Left colon (tissue), 2 donors: Measurements from ENCODE around the gene GNL1. TPM values are rescaled to one million over a fixed set of nuclear protein-coding genes. Genes with fewer than 3 reads are reported as not detected.

Source experiments
- ATAC-seq: fragments of 200-7000 bp; cut with Tn5 transposase; one replicate; pipeline ENCODE4 v1.9.1; 2020; ENCODE audit warnings: mild to moderate bottlenecking, moderate library complexity
- DNase-seq, 2 donors: peaks; one replicate each; pipeline ENCODE4 v3.0.0-alpha.2; 2020
- intact Hi-C, 2 donors: fragments of 100-400 bp; cut with DNase I in 1 of 2; cut with micrococcal nuclease in 1 of 2; formaldehyde crosslinking; loops; one replicate each; pipeline versions ENCODE4 v1.11.2 to v1.14.0; 2022; cut with DNase I, micrococcal nuclease
- long read RNA-seq: library from polyadenylated mRNA; unstranded; transcript quantifications from one replicate; pipeline ENCODE4 v2.0.0, GENCODE V29; 2021
- total RNA-seq, 2 donors: library from RNA; stranded (reverse); fragmentation: NEBNext Ultra II Directional; extraction: Animal tissue kit (Norgen Biotek cat#: 25700); gene quantifications; one replicate each; pipeline ENCODE4 v1.2.1, GENCODE V29; 2021
- donor health status: DM: no; HTN: no; CAD: no.
- donor health status: DM: yes; HTN: yes; CAD: no.

GNL1 gene
- total RNA-seq, result 10 to 100 TPM; 42.6 to 43.8 TPM
- long read RNA-seq, full-length matches to known transcripts, result 29 of 42 reads
- long read RNA-seq, partial matches to known transcripts, result 8 of 42 reads
- long read RNA-seq, other reads (novel, unspliced or antisense), result 5 of 42 reads

DNA sequence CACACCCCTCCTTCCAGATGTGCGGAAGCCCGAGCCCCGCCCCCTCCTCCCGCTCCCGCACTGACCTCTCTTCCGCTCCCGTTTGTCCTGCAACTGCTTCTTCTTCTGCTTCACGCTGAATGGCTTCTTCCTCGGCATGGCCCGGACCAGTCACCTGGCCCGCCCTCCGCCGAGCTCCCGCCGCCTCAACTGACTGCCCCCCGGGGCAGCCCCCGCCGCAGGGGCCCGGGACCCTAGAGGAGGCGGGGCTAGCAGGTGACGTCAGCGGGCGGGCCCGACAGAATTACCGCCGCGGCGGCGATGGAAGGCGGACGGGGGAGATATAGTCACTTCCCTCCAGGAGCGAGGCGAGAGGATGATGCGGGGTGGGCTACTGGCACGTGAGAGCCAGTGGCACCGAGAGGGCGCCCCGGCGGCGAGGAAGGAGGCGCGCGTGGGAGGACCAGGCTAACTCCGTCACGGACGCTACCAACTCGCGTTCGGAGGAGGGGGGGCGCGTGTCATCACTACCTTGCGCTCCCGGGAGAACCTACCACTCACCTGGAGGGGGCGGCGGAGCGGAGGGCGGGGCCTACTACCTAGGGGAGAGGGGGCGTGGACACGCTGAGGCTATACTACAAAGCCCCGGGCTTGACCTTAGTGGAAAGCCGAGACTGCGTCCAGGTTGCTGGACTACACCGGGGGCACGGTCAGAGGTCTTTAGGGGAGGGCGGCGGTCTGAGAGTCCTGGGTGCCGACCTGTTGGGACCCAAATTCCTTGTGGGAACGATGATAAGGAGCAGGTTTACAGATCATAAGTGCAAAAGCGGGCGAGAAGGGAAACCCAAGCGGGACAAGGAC lies at the start of gene GNL1:
Gene GNL1, minus strand, starts transcription at position 424 of the 840 bp plus-strand sequence. Its CDS starts 286 bp downstream, at position 138.
- intact Hi-C loops, result no loop called here
- peak; percentile 97 to 99 for DNase-seq
- peak; percentile 93 for ATAC-seq

GRCh38 chr6:30603961-30604360 lies 47.7 kb upstream of the GNL1 start:
- DNase-seq, result no peak
- intact Hi-C loops, result no loop called here
- no peak for ATAC-seq

DNA sequence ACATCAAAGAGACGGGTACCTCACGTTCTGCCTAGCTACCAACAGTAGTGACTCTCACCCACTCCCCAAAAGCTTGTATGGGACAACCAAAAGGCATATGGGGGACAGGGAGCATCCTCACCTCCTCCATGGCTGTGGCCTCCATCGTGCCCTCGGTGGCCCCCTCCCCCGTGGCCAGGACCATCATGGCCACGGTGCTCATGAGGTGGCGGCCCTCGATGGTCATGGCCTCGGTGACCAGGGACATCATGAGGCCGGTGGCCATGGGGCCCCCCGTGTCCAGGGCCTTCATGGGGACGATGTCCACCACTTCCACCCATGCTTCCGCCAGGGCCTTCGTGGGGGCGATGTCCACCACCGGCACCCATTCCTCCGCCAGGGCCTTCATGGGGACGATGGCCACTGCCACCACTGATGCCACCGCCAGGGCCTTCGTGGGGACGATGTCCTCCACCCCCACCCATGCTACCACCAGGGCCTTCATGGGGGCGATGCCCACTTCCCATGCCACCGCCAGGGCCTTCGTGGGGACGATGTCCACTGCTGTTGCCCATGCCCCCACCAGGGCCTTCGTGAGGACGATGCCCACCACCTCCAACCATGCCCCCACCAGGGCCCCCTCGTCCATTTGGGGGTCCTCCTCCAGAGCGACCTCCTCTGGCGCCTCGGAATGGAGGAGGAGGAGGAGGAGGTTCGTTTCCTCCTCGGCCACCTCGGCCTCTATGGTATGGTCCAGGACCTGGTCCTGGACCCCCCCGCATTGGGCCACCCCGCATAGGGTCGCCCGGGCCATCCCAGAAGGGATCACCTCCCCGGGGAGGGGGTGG lies 45.7 kb upstream of the GNL1 start:
- DNase-seq, result no peak
- ATAC-seq, result no peak
- intact Hi-C loops, result no loop called here

GRCh38 chr6:30601436-30601814 lies 45.1 kb upstream of the GNL1 start:
- DNase-seq (no peak), ATAC-seq (no peak)
- intact Hi-C loops, result no loop called here

- intact Hi-C loops, result no loop called here
- peak; percentile 7 for ATAC-seq
- peak in 1 of 2 donors; percentile 20 for DNase-seq
These were observed 44.2 kb upstream of the GNL1 start for GRCh38 chr6:30600451-30600961.

GRCh38 chr6:30599625-30600324 lies 43.5 kb upstream of the GNL1 start:
- DNase-seq, result no peak

GRCh38 chr6:30598912-30599624 lies 42.8 kb upstream of the GNL1 start:
- intact Hi-C loops, result loop anchor here in 1 of 2 donors (10.0 kb wide), 1 partner anchor 124 kb away; no protein-coding TSS in a partner anchor
- DNase-seq, result no peak
- ATAC-seq, result peak; percentile 4

More at GRCh38 chr6:30599625-30600324, 43.5 kb upstream of the GNL1 start:
- ATAC-seq, result peak; percentile 3
- intact Hi-C loops, result loop anchor here in 1 of 2 donors (10.0 kb wide), 1 partner anchor 125 kb away; no protein-coding TSS in a partner anchor

DNA sequence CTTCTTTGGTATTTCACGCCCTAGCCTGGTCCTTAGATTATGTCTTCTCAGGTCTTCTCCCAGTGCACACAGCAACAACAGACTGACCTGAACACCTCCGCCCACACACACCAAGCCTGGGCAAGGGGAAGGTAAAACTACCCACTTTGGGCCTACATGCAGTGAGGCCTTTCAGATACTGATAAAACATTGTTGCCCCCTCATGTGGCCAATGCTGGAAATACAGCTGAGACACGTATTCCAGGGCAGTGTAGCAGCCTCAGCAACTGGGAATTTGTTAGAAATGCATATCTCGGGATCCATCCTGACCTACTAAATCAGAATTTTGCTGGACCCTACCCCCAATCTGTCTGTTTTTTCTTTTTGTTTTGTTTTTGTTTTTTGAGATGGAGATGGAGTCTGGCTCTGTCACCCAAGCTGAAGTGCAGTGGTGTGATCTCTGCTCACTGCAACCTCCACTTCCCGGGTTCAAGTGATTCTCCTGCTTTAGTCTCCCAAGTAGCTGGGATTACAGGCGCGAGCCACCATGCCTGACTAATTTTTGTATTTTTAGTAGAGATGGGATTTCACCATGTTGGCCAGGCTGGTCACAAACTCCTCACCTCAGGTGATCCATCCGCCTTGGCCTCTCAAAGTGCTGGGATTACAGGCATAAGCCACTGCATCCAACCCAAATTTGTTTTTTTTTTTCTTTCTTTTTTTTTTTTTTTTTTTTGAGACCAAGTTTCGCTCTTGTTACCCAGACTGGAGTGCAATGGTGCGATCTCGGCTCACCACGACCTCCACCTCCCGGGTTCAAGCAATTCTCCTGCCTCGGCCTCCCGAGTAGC lies 41.2 kb upstream of the GNL1 start:
- peak; percentile 74 for ATAC-seq

GRCh38 chr6:30592287-30592686 lies 36.0 kb upstream of the GNL1 start:
- DNase-seq, result no peak
- intact Hi-C loops, result loop anchor here in 1 of 2 donors (10.0 kb wide), 1 partner anchor 117 kb away; no protein-coding TSS in a partner anchor
- no peak for ATAC-seq

More for the DNA sequence above, 41.2 kb upstream of the GNL1 start:
- peak; percentile 60 to 88 for DNase-seq
- intact Hi-C loops, result loop anchor here in 1 of 2 donors (10.0 kb wide), 1 partner anchor 123 kb away; no protein-coding TSS in a partner anchor

DNA sequence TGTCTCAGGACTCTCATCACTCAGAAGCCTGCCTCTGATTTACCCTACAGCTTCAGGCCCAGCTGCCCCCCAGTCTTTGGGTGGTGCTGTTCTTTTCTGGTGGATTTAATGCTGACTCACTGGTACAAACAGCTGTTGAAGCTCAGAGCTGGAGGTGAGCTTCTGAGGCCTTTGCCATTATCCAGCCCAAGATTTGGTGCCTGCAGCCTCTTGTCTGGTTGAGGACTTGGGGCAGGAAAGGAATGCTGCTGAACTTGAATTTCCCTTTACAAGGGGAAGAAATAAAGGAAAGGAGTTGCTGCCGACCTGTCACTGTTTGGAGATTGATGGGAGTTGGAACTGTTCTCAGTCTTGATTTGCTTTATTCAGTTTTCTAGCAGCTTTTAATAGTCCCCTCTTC lies 34.7 kb upstream of the GNL1 start:
- ATAC-seq (no peak), DNase-seq (no peak)
- intact Hi-C loops, result loop anchor here in 1 of 2 donors (10.0 kb wide), 1 partner anchor 116 kb away; no protein-coding TSS in a partner anchor

DNA sequence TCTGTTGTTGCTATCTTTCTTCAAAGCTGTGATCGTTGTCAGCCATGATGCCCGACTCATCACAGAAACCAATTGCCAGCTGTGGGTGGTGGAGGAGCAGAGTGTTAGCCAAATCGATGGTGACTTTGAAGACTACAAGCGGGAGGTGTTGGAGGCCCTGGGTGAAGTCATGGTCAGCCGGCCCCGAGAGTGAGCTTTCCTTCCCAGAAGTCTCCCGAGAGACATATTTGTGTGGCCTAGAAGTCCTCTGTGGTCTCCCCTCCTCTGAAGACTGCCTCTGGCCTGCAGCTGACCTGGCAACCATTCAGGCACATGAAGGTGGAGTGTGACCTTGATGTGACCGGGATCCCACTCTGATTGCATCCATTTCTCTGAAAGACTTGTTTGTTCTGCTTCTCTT lies 34.2 kb upstream of the GNL1 start:
- DNase-seq (no peak), ATAC-seq (no peak)
- intact Hi-C loops, result loop anchor here in 1 of 2 donors (10.0 kb wide), 1 partner anchor 116 kb away; no protein-coding TSS in a partner anchor

DNA sequence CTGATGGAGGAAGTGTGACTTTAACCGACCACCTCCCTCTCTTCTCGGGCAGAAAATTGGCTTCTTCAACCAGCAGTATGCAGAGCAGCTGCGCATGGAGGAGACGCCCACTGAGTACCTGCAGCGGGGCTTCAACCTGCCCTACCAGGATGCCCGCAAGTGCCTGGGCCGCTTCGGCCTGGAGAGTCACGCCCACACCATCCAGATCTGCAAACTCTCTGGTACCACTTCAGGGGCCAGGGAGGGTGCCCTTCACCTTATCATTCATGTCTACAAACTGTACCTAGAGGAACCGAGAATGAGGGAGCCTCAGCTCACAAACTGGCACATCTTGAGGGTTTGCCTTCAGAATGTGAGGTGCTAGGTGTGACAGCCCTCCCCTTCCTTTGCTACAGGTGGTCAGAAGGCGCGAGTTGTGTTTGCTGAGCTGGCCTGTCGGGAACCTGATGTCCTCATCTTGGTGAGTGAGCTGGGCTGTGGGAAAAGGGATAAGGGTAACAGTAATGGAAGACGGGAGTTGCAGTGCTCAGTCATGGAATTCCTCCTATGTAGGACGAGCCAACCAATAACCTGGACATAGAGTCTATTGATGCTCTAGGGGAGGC lies 33.6 kb upstream of the GNL1 start:
- ATAC-seq (no peak), DNase-seq (no peak)
- intact Hi-C loops, result loop anchor here in 1 of 2 donors (10.0 kb wide), 1 partner anchor 115 kb away; no protein-coding TSS in a partner anchor

GRCh38 chr6:30583921-30584320 lies 27.6 kb upstream of the GNL1 start:
- no peak for DNase-seq
- ATAC-seq, result no peak
- intact Hi-C loops, result no loop called here

DNA sequence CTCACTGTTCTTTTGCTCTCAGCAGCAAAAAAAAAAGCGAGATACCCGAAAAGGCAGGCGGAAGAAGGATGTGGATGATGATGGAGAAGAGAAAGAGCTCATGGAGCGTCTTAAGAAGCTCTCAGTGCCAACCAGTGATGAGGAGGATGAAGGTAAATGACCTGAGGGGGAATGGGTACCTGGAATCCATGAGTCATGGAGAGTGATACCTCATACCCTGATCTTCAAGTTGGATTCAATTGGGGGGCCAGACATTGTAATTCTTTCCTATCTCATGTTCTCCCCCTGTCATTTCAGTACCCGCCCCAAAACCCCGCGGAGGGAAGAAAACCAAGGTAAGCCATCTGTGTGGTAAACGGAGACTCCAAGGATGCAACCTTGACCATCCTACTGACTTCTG lies 21.8 kb upstream of the GNL1 start:
- DNase-seq (no peak), ATAC-seq (no peak)
- intact Hi-C loops, result no loop called here

DNA sequence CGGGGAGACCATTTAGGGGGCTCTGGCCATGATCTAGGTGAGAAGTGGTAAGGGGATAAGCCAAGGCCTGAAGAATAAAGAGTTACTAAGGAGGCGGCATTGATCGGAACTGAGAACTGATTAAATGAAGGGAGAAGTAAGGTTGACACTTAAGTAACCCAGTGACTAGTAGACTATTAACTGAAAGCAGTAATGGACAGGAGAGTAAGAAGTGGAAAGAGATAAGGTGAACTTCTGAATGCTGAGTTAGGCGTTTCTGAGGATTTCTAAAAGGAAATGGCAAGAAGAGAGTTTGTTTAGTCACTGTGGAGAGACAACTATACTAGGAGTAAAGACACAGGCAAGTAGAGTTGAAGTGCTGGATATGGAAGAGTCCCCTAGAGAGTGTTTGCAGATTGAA lies 16.8 kb upstream of the GNL1 start:
- ATAC-seq (no peak), DNase-seq (no peak)
- intact Hi-C loops, result no loop called here

DNA sequence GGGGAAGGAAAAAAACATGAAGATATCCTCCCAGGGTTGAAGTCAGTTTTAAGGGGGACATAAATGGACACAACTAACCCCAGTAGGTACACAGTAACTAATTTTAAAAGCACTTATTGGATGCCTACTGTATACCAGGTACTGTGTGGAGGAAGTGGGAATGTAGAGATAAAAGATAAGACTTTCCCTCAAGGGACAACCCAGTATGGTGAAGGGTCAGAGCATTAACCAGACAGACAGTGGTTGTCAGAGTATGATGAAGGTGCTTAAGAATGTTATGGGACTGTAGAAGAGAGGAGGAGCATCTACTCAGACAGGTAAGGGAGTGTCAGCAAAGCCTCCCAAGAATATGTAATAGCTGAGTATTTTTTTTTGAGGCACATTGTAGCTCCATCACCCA lies 15.9 kb upstream of the GNL1 start:
- DNase-seq (no peak), ATAC-seq (no peak)
- intact Hi-C loops, result no loop called here

DNA sequence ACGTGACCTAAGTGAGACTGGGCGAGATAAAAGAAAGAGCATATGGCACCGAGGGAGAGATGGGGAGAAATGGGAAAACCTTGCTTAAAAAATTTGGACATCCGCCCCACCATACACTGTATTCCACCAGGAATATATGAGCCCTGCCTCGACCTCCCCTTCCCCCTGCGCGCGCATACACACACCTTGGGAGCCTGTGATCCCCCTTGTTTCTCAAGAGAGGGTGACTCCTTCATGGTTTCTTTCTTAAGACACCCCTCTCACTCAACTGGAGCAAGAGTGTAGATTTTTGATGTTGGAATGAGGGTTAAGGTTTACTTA lies 15.4 kb upstream of the GNL1 start:
- no peak for DNase-seq
- intact Hi-C loops, result no loop called here
- ATAC-seq, result no peak
